CD4-positive, alpha-beta T cell treated with Interleukin-12 subunit alpha and Interleukin-12 subunit beta, for 1 hour (primary cell): Measurements from ENCODE around the gene HEXIM2.

Experiments used
- DNase-seq: peaks from one replicate; pipeline ENCODE4 v3.0.0-alpha.2; 2020

HEXIM2 gene

GRCh38 chr17:45128331-45128730, 33.3 kb upstream of the HEXIM2 start:
- DNase-seq = no peak

- no peak for DNase-seq
Observed at GRCh38 chr17:45128989-45129388, 32.7 kb upstream of the HEXIM2 start.

GRCh38 chr17:45129426-45129939, 32.2 kb upstream of the HEXIM2 start:
- no peak for DNase-seq

GRCh38 chr17:45129940-45130680, 31.6 kb upstream of the HEXIM2 start:
- DNase-seq = no peak

GRCh38 chr17:45130681-45131615, 30.7 kb upstream of the HEXIM2 start:
- no peak for DNase-seq

GRCh38 chr17:45131616-45132319, 29.9 kb upstream of the HEXIM2 start:
- peak; percentile 45 for DNase-seq

- no peak for DNase-seq
Observed at GRCh38 chr17:45132320-45132571, 29.4 kb upstream of the HEXIM2 start, which contains the start of gene PLCD3. TSS of gene PLCD3 (minus strand) at chr17:45132515. CDS start at chr17:45132410, 105 bp downstream.

- peak; percentile 77 for DNase-seq
Observed at GRCh38 chr17:45132572-45133463, 28.9 kb upstream of the HEXIM2 start.

GRCh38 chr17:45135192-45135977, 26.3 kb upstream of the HEXIM2 start, which contains the start of gene ACBD4:
TSS of gene ACBD4 (plus strand) at chr17:45135687. CDS start at chr17:45136145, 458 bp downstream.
- peak; percentile 97 for DNase-seq

GRCh38 chr17:45135978-45136791, 25.5 kb upstream of the HEXIM2 start:
- no peak for DNase-seq

- no peak for DNase-seq
Observed at GRCh38 chr17:45136846-45137560, 24.7 kb upstream of the HEXIM2 start.

GRCh38 chr17:45137561-45138305, 23.9 kb upstream of the HEXIM2 start:
- DNase-seq = no peak

- no peak for DNase-seq
Observed at GRCh38 chr17:45138911-45139532, 22.7 kb upstream of the HEXIM2 start.

GRCh38 chr17:45139533-45139920, 22.1 kb upstream of the HEXIM2 start:
- DNase-seq = no peak

GRCh38 chr17:45143094-45143670, 18.5 kb upstream of the HEXIM2 start:
- DNase-seq = no peak

- no peak for DNase-seq
Observed at GRCh38 chr17:45143767-45144198, 17.9 kb upstream of the HEXIM2 start.

GRCh38 chr17:45144199-45145034, 17.3 kb upstream of the HEXIM2 start:
- peak; percentile 32 for DNase-seq
